NCI-H226 (cell line): Measurements from ENCODE around the gene COMMD8.
"Not testable (repeated sequence)": the region's sequence is repeated elsewhere in the genome, so short reads cannot be mapped to it uniquely, and the experiment has no call there.

Experiments
- DNase-seq: peaks from one replicate; pipeline ENCODE4 v3.0.0-alpha.2; 2015

Gene COMMD8

GRCh38 chr4:47463235-47463956 lies at the start of gene COMMD8:
COMMD8 (minus strand) TSS chr4:47463702; CDS start chr4:47463651, 51 bp downstream.
- DNase-seq = peak; percentile 89

GRCh38 chr4:47510506-47511143 lies 47.1 kb upstream of the COMMD8 start:
- no peak for DNase-seq

GRCh38 chr4:47505666-47506065 lies 42.2 kb upstream of the COMMD8 start:
- no peak for DNase-seq

GRCh38 chr4:47505147-47505546 lies 41.6 kb upstream of the COMMD8 start:
- DNase-seq = no peak

GRCh38 chr4:47500776-47501175 lies 37.3 kb upstream of the COMMD8 start:
- DNase-seq = no peak

GRCh38 chr4:47499700-47500099 lies 36.2 kb upstream of the COMMD8 start:
- DNase-seq = no peak

- no peak for DNase-seq
Measured at GRCh38 chr4:47498899-47499298, 35.4 kb upstream of the COMMD8 start.

- no peak for DNase-seq
Measured at GRCh38 chr4:47494124-47494430, 30.6 kb upstream of the COMMD8 start.

GRCh38 chr4:47493238-47494123 lies 30.0 kb upstream of the COMMD8 start:
- no peak for DNase-seq

GRCh38 chr4:47490550-47490949 lies 27.0 kb upstream of the COMMD8 start:
- DNase-seq = no peak

- DNase-seq = no peak
Measured at GRCh38 chr4:47488706-47489105, 25.2 kb upstream of the COMMD8 start.

GRCh38 chr4:47486727-47487126 lies 23.2 kb upstream of the COMMD8 start:
- DNase-seq = not testable (repeated sequence)

GRCh38 chr4:47486231-47486673 lies 22.8 kb upstream of the COMMD8 start:
- DNase-seq = no peak

GRCh38 chr4:47485768-47486167 lies 22.3 kb upstream of the COMMD8 start:
- DNase-seq = no peak

- peak; percentile 91 for DNase-seq
Measured at GRCh38 chr4:47485047-47485692, 21.7 kb upstream of the COMMD8 start, which contains the start of gene ATP10D. ATP10D (plus strand) TSS chr4:47485275; CDS start chr4:47512541, 27,266 bp downstream.

- no peak for DNase-seq
Measured at GRCh38 chr4:47484168-47484567, 20.7 kb upstream of the COMMD8 start.

GRCh38 chr4:47483745-47484144 lies 20.2 kb upstream of the COMMD8 start:
- no peak for DNase-seq

GRCh38 chr4:47482326-47482725 lies 18.8 kb upstream of the COMMD8 start:
- peak; percentile 59 for DNase-seq

GRCh38 chr4:47478804-47479203 lies 15.3 kb upstream of the COMMD8 start:
- DNase-seq = no peak

GRCh38 chr4:47475411-47475810 lies 11.9 kb upstream of the COMMD8 start:
- no peak for DNase-seq

- no peak for DNase-seq
Measured at GRCh38 chr4:47474799-47475198, 11.3 kb upstream of the COMMD8 start.

GRCh38 chr4:47473141-47473750 lies 9.7 kb upstream of the COMMD8 start:
- no peak for DNase-seq

- DNase-seq = no peak
Measured at GRCh38 chr4:47471591-47471990, 8.1 kb upstream of the COMMD8 start.
